GM18867 (cell line): Measurements from ENCODE around the gene WDR88.
"Not testable (repeated sequence)": the region's sequence is repeated elsewhere in the genome, so short reads cannot be mapped to it uniquely, and the experiment has no call there.

Source experiments
- ATAC-seq: cut with Tn5 transposase; IDR thresholded peaks from one replicate; pipeline ENCODE4 v1.9.1; 2021; ENCODE audit warnings: mild to moderate bottlenecking, moderate library complexity; ENCODE audit not compliant: unreplicated experiment

WDR88 gene

GRCh38 chr19:33168528-33168927 is 36.6 kb downstream of the WDR88 start:
- no peak for ATAC-seq

GRCh38 chr19:33171222-33171795 is 39.4 kb downstream of the WDR88 start:
- ATAC-seq = no peak

GRCh38 chr19:33171916-33172359 is 40.0 kb downstream of the WDR88 start:
- no peak for ATAC-seq

GRCh38 chr19:33174186-33174585 is 42.3 kb downstream of the WDR88 start:
- no peak for ATAC-seq

- ATAC-seq = no peak
Measured at GRCh38 chr19:33175156-33175782, 43.4 kb downstream of the WDR88 start.

- ATAC-seq = no peak
Measured at GRCh38 chr19:33175886-33176669, 44.2 kb downstream of the WDR88 start.

- peak; percentile 87 for ATAC-seq
Measured at GRCh38 chr19:33176670-33177416, 44.9 kb downstream of the WDR88 start.

- ATAC-seq = no peak
Measured at GRCh38 chr19:33177417-33177979, 45.6 kb downstream of the WDR88 start.

GRCh38 chr19:33186431-33187182 is 54.7 kb downstream of the WDR88 start:
- no peak for ATAC-seq

GRCh38 chr19:33187183-33187540 is 55.2 kb downstream of the WDR88 start:
- ATAC-seq = no peak

GRCh38 chr19:33189453-33189852 is 57.5 kb downstream of the WDR88 start:
- no peak for ATAC-seq

- not testable (repeated sequence) for ATAC-seq
Measured at GRCh38 chr19:33191092-33191491, 59.2 kb downstream of the WDR88 start.

- ATAC-seq = no peak
Measured at GRCh38 chr19:33191501-33191900, 59.6 kb downstream of the WDR88 start.

- no peak for ATAC-seq
Measured at GRCh38 chr19:33192010-33192409, 60.1 kb downstream of the WDR88 start.

- no peak for ATAC-seq
Measured at GRCh38 chr19:33193269-33193864, 61.5 kb downstream of the WDR88 start.

GRCh38 chr19:33193865-33194362 is 62.0 kb downstream of the WDR88 start, which contains the start of gene LRP3:
Gene LRP3 (plus strand): TSS chr19:33194330. CDS start chr19:33194786, 456 bp downstream.
- no peak for ATAC-seq

GRCh38 chr19:33194532-33194885 is 62.6 kb downstream of the WDR88 start:
- ATAC-seq = no peak

- no peak for ATAC-seq
Measured at GRCh38 chr19:33194886-33195644, 63.2 kb downstream of the WDR88 start.
